NCI-H345 (cell line): ENCODE measurements around the gene AGBL4.
"Not testable (repeated sequence)": the region's sequence is repeated elsewhere in the genome, so short reads cannot be mapped to it uniquely, and the experiment has no call there.

Experiments
- DNase-seq: peaks from one replicate; lab custom pipeline; 2025; lab: John Stamatoyannopoulos, UW

Gene AGBL4

DNA sequence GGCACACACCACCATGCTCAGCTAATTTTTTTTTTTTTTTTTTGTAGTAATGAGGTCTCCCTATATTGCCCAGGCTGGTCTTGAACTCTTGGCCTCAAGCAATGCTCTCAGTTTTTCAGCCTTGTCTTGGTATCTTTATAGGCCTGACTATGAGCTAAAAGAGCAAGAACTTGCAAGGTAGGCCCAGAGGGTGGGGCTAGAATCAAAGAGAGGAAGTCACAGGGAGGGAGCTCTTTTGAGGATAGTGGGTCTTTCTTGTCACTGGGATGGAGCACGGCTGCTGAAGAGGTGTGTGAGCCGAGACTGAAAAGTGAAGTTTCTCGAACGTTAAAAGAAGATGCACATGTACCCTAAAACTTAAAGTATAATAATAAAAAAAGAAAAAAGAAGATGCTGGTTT lies 987.1 kb downstream of the AGBL4 start:
- DNase-seq = no peak

DNA sequence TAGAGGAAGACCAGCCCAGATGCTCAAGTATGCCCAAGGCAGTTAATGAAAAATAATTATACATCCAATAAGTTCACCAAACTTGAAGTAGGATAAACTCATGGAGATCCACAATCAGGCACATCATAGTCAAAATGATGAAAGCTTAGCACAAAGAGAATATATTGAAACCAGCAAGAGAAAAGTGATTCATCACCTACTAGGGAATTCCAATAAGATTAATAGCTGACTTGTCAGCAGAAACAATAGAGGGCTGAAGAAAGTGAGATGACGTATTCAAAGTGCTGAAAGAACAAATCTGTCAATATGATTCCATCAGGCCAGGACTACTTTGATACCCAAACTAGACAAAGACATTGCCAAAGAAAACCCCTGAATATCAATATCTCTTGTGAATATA lies 995.4 kb downstream of the AGBL4 start:
- DNase-seq = no peak

DNA sequence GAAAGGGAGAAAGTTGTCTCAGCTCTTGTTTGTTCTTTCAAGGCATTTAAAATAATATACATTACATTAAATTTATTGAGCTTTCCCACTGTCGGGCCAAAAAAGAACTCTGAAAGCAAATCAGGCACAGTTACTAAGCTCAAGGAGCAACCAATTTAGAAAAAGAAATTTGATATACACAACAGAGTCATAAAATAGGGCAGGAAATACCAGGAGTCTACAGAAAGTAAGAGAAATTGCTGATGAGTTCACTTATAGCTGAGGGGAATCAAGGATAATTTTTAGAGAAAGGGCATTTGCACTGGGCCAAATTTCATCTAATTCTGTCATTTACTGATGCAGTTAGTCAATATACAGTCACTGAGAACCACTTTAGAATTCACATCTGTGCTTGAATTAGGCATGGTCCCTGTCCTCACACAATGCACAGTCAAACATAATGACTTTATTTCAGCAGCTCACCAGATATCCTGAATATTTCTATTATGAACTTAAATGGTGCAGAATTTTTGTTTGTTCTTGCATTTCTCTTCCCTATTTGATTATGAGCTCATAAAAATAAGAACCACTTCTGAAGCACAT lies 997.4 kb downstream of the AGBL4 start:
- DNase-seq = no peak

DNA sequence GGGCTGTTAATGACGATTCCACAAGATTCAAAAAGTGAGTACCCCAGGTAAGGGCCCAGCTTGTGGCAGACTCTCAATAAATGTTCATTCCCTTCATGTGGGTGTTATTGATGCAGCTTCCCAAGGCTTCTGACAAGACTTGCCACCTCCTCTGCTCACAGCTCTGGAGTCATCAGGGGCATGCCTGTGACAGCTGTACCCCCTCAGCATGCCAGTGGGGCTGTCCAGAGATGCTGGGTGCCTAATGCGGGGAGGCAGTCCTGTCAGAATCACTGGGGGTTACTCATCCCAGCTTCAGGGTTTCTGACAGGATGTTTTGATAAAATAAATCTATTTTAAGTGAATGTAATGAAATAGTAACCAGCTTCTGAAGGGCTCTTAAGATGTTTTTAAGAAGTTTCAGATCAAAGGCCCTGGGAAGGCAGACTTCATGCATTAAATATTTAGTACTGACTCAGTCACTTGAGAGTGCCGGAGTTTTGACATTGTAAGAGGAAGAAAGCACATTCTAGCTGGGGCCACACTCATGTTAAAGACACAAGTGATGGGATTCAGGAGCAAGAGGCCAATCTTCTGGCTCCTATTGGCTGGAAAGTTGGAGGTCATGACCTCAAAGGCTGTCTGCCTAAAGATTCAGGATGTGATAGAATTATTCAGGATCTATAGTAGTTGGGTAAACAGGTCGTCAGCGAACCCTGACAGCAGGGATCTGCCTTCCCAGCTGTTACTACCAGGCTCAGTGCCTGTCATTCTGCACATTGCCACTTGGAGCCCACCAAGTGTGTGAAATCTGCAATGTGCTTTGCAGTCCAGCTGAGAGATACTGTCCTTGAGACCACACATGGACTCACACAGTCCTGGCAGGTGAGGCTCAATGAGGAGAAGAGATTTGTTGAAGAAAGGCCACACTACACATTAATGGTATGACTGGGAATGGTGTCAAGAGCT lies 1007.5 kb downstream of the AGBL4 start:
- no peak for DNase-seq

DNA sequence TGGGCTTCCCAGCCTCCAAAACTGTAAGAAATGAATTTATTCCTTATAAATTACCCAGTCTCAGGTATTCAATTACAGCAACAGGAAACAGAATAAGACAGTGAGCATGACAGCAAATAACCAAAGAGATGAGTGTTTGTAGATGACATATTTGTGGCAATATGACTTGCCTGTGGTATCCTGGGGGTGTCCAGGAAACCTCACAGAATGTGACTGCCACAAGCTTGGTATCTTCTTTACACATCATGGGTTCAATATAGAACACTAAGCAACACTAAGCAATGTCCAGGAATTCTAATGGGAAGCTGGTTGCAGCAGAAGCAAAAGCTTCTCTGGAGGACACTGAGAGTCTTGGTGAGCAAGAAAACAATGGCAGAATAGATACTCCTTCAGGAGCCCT lies 1010.7 kb downstream of the AGBL4 start:
- no peak for DNase-seq

DNA sequence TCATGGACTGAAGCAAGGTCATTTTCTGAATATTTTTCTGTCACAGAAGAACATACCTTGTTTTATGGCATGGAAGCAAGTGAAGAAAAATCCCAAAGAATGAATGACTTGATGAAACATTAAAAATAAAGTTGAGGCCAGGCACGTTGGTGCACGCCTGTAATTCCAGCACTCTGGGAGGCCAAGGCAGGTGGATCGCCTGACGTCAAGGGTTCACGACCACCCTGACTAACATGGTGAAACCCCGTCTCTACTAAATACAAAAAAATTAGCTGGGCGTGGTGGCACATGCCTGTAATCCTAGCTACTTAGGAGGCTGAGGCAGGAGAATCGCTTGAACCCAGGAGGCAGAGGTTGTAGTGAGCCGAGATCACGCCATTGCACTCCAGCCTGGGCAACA lies 1020.8 kb downstream of the AGBL4 start:
- not testable (repeated sequence) for DNase-seq

DNA sequence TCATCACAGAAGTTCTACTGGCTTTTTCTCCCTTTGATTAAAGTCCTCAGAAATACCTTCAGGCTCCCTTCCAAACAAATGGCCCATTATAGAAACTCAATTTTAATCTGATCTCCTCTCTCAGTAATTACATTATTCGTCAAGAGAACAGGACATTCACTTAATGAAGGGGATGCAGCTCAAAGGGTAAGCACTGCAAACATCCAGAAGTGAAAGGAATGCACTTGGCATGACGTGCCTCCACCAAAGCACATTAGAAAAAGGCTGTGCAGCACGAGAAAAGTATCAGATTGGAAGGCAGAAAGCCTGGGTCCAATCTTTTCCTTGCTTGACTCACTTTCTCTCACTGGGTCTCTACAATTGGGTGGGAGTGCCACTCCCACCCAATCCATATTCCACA lies 1024.4 kb downstream of the AGBL4 start:
- no peak for DNase-seq

DNA sequence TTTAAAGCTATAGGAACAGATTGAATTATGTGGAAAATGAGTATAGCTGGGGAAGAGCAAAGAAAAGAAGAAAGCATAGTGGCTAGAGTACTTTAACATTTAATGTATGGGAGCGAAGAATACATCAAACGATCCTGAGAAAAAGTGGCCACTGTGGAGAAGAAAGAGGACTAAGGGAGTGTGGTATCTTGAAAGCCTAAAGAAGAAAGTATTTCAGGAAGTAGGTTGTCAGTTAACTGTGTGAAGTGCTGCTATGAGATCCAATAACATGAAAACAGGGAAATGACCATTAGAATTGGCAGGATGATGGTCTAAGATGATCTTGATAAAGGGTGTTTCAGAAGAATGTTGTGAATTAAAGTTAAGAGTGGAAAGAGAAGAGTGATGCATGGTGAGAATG lies 1027.4 kb downstream of the AGBL4 start:
- DNase-seq = no peak

DNA sequence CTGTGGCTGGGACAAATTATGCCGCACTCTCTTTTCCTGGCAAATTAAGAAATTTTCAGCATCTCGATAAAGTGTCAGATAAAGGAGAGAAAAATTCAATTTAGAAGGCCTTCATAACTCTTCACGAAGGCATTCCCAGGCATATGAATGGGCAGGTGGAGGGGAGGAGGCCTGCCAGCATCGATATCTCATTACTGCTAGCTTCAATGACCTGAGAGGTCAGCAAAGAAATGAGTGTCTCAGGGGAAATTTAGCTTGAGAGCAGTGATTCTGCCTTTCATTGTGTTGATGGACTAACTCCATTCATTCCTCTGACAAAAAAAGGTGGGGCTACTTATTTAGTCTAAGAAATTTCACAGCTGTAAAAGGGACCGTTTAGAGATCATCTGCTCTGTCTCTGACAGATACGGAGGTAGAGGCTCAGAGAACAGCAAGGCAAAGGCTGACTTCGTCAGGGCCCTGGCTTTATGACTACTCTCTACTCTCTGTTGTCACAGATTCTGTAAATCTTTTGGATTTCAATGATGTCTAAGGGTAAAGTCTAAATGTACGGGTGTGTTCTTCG lies 1035.0 kb downstream of the AGBL4 start:
- DNase-seq = no peak

DNA sequence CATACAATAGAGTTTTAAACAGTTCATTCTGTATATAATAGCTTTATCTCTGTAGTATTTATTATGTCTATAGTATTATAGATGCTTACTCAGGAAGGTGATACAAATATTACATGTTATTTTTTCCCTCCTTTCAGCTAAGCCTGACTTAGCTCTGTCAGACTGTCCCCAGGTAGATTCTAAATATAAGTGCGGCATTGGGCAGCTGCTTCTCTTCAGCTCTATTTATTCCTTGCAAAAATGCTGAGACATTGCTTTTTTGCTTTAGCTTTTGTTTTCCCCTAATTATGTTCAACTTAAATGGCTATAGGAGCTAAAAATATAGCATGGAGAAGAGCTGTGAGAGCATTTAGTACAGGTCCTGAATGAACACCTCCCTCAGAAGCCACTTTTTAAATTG lies 1043.8 kb downstream of the AGBL4 start:
- DNase-seq = no peak

DNA sequence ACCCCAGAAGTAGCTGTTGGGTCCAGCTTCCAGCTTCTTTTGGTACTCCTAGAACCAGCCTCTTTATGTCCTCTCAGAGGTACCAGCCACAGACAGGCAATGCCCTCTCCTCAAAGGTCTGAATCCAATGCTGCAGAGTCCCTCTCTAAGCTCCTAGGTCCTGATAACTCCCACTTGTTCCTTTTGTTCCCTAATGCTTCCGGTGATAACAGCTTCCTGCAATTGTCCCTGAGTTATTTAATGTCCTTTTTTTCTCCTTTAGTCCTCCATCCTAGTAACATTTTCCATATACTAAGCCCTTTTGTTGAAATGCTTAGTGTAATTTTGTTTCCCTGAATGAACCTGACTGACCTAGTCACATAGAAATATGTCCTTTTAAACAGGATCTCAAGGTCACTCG lies 1045.3 kb downstream of the AGBL4 start:
- no peak for DNase-seq

DNA sequence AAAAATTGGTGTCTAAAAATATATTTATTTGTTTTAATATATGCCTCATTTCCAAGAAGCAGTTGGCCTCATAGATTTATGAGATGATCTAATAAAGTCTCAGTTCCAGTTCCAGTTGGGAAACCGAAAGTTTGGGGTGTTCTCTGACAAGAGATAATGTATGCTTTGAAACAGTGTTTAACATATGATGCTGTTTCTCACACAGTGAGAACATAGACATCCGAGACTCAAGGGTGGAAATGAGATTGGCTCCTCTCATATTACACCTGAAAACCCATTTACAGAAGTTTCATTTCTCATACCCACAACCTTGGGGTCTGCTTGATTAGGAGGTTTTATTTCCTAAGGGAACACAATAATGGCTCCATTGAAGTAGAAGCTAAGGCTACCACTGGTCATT lies 1046.5 kb downstream of the AGBL4 start:
- no peak for DNase-seq

DNA sequence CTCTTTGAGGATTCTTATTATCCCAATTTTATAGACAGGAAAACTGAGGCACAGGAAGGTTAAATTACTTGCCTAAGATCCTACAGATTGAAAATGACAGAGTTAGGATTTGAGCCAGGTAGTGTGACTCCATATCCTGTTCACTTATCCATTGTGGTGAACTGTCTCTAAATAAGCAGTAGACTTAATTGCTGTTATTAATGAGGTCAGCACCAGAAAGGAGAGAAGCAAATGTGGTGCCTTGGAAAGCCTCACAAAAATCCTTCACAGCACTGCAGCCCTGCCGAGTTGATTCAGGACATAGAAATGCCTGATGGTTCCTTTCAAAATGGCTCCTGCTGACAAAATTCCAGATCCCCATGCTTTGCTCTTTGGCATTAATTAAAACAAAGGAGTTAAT lies 1053.8 kb downstream of the AGBL4 start:
- DNase-seq = no peak

DNA sequence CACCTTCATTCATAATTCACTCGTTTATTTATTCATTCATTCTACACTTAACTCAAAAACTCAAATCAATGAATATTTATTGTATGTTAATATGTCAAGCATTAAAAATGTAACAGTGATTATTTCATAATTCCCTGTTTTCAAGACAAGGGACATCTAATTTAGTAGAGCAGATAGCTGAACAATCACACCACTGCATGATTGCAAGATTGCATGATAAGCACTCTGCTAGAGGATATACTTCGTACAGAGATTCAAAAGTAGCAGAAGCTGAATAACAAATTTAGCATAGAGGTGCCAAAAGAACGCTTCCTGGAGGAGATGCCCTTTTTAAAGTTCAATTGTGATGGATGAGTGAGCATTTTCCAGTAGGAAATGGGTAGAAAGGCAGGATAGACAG lies 1056.4 kb downstream of the AGBL4 start:
- DNase-seq = no peak

DNA sequence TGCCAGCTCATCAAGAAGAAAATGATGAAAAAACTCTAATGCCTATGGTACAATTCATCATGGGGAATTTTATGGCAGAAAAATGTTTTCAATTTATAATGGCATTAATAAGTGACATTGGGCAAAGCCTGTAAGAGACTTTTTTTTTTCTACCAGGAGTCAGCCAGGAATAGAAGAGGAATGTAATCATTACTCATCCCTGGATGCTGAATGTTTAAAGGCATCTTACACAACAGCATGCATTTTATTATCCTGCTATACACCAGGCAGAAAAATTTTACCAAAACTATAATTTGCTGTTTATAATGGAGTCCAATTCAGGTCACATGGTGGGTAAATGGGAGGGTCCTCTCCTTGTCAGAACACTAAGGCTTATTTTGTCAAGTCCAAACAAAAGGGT lies 1057.2 kb downstream of the AGBL4 start:
- DNase-seq = no peak

DNA sequence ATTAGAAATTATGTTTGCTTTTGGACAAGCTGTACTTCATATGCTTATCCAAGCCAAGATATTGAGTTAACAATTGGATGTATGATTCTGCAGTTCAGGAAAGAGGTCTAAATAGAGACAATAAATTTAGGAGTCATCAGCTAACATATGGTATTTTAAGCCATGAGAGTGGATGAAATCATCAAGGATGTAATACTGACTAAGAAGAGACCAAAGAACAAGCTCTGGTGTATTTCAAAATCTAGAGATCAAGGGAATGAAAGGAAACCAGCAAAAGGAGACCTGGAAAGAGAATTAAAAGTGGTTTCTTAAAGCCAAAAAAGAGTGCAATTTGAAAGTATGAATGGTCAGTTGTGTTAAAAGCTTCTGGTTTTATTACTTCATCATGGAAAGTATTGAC lies 1063.4 kb downstream of the AGBL4 start:
- no peak for DNase-seq

DNA sequence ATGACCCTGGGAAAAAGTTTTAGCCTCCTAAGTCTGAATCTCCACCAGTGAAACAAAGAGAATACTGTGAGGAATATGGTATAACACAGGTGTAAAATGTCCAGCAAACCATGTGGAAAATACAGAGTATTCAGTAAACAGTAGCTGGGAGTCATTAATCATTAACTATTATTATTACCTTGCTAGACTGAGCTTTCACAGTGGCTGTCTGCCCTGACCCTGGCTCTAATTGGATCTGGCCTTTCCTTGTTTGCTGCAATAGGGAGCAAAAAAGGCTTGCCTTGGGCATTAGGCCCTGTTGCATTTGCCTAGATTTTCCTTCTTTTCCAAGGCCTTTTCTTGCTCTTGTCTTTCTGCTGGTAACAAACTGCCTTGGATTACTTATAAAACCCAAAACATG lies 1068.0 kb downstream of the AGBL4 start:
- DNase-seq = no peak

DNA sequence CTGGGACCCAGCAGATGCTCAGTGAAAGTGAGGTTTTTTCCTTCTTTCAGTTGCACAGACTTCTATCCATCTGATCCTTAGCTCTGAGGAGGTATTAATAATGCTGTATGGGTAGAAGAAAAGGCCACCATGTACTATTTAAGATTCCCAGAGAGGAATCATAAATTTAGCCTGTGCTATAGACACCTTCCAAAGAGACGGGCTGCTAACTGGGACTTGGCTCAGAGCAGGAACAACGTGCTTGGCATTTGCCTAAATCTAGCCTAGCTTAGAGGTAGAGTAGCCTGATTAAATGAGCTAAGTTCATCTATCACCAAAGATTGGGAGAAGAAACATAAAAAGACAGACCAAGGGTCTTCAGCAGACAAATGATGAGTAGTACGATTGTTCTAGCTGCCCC lies 1070.1 kb downstream of the AGBL4 start:
- DNase-seq = no peak

DNA sequence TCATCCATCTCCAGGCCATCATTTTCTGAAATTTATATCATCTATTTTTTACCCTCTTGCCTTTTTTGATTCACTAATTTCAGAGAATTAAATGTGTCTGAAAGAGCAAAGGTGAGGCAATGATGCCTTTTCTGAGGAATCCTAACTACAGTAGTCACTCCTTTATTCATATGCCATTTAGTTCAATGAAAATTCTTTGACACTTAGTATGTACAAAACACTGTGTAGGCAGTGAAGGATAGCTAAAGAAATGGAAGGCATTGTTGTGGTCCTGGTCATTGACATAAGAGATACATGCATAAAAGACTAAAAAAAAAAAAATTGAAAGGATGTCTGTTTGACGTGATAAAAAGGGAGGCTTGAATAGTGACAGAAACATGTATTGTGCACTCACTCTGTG lies 1075.2 kb downstream of the AGBL4 start:
- no peak for DNase-seq

DNA sequence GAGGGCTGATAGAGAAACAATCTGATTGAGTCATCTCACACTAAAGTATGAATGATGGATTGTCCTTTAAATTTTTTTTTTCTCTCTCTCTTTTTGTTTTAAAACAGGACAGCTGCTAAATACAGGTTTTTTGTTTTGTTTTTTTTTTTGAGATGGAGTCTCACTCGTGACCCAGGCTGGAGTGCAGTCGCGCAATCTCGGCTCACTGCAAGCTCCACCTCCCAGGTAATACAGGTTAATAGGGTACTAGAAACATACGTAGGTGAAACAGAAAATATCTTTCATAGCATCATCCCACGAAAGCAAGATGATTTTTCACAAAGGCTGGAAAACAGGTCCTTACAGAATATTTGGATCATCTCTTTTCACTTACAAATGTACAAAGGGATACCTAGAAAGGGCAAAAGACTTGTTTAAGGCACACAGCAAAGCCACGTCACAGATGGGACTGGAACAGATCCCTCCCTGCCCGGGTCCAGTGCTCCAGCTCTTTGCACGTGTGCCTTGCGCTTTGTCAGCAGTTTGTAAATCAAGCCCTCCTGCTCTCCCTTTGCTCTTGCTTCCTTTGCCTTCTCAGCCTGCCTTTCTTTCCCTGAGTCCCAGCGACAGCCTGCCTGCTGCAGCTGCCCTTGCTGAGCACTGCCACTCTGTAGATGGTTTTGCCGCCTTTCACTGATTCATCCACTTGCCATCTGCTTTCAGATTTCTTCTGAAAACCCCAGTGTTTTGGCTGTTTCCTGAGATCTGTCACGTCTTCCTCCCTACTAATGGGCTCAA lies 1075.8 kb downstream of the AGBL4 start:
- DNase-seq = no peak

DNA sequence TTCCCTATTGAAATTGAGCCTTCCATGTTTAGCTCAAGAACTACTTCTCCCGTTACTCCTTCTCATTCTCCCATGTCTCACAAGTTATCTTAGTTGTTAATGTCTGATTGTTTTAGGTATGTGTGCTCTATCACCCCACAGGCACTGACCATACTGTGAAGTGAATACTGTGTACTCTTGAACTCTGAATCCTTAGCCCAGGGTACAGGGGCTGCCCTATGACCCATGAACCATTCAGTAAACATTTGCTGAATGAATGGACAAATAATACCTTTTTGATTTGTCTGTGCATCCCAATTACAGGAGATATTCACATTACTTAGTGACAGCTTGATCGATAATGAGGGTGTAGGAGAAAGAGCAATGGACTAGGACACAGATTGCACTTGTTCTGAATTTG lies 1077.7 kb downstream of the AGBL4 start:
- no peak for DNase-seq

DNA sequence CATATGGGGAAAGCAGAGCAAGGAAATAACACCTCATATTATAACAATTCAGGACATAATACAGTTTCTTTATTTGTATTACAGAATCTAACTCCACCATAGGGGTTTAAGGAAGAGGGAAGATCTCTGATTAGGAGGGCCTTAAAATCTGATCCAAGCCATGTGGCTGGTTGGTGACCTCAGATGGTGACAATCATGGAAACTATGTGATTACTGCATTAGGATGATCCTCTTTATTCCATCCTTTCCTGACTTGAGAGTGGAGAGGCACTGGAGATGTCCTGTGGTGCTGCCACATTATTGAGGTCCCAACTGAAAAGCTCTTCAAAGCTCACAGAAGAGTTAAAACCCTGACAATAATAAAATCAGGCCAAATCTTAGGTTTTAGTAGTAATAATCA lies 1078.9 kb downstream of the AGBL4 start:
- no peak for DNase-seq

DNA sequence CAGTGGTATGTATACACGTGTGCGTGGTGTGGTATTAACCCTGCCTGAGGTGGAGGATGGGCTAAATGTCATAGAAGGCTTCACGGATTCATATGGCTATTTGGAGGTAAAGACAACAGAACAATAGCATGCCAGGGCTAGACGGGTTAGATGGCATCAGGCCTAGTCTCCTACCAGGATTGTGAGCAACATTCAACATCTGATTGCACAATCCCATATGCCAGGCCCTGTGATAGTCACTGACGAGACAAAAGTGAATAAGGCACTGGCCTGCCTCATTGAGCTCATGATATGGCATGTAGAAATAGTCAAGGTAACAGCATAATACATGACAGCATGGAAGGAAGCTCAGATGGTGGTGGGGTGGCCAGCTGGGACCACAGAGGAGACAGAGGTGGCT lies 1079.9 kb downstream of the AGBL4 start:
- DNase-seq = no peak
